ENCODE measurements around the gene NT5DC3.

- TF ChIP-seq NFE2L2 (conservative IDR thresholded peaks at IDR 0.05; ENCODE audit: low read length) (no peak), FOSL2 (IDR thresholded peaks at IDR 0.05) (no peak), FOSL2 (CRISPR knock-in tag; IDR thresholded peaks at IDR 0.05) (no peak), PHF8 (IDR thresholded peaks at IDR 0.05; ENCODE audit: borderline replicate concordance, low read depth) (no peak), POLR2A (IDR thresholded peaks at IDR 0.05; ENCODE audit: low read length) (no peak), REST (IDR thresholded peaks at IDR 0.05) (no peak), JUN (IDR thresholded peaks at IDR 0.05) (no peak), CTCF (IDR thresholded peaks at IDR 0.05) (no peak)
Measured at GRCh38 chr12:103879048-103879692, 38.1 kb upstream of the NT5DC3 start.
